Esophagus squamous epithelium (tissue), 4 donors: ENCODE measurements around the gene MSX1.

Experiments used
- CTCF ChIP-seq, 6 experiments: fragments of 450-650 bp in 4 of 6; fragments of 200-600 bp in 2 of 6; sonication (generic) in 2 of 6; IDR thresholded peaks; one replicate each; pipeline ENCODE4 v1.5.1; 2016 to 2019; ENCODE audit warnings: antibody characterized with exemption in 6 of 6, mild to moderate bottlenecking in 4 of 6, moderate library complexity in 4 of 6
- POLR2A ChIP-seq, 4 donors: fragments of 450-650 bp; IDR thresholded peaks; one replicate each; pipeline ENCODE4 v1.6.1; 2017; ENCODE audit warnings: antibody characterized with exemption in 4 of 4, mild to moderate bottlenecking in 4 of 4, moderate library complexity in 3 of 4

- no peak for TF ChIP-seq POLR2A (IDR thresholded peaks at IDR 0.05)
- no peak for TF ChIP-seq CTCF (IDR thresholded peaks at IDR 0.05)
Observed at GRCh38 chr4:4836044-4836443, 23.4 kb upstream of the MSX1 start.
